Transverse colon (tissue), 3 donors: ENCODE measurements around the gene ERCC8.

Experiments
- EP300 ChIP-seq: sonication (generic); formaldehyde crosslinking; IDR thresholded peaks from one replicate; pipeline ENCODE4 v1.6.1; 2017; ENCODE audit warnings: antibody characterized with exemption, low read depth
- POLR2AphosphoS5 ChIP-seq, 3 donors: sonication (generic); formaldehyde crosslinking; IDR thresholded peaks; one replicate each; pipeline ENCODE4 v1.6.1; 2016; ENCODE audit warnings: antibody characterized with exemption in 3 of 3

DNA sequence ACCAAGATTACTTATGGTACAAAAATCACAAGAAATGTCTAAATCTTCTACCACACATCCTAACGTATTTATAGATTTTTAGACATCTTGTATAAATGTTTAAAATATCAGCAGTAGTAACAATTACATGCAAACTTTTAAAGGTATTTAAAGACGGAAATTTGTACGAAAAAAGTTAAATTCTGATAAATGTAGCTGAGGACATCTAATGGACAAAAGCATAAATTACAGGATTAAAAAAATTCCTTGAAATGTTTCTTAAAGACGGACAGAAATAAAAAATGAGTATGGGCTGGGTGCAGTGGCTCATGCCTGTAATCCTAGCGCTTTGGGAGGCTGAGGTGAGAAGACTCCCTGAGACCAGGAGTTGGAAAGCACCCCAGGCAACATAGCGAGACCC is 15.8 kb downstream of the ERCC8 start:
- TF ChIP-seq POLR2AphosphoS5 (IDR thresholded peaks at IDR 0.05) = no peak
- no peak for TF ChIP-seq EP300
